Body of pancreas (tissue), 4 donors: ENCODE results near the gene RPS6KA3. TPM values are rescaled to one million over a fixed set of nuclear protein-coding genes. Genes with fewer than 3 reads are reported as not detected.

Source experiments
- ATAC-seq: fragments of 150-250 bp; one replicate; pipeline ENCODE4 v1.9.1; 2016
- DNase-seq, 4 donors: peaks; one replicate each; pipeline ENCODE4 v3.0.0-alpha.2; 2019
- H3K27ac ChIP-seq, 4 donors: fragments of 200-600 bp; sonication (generic); 1 replicate in 3 of 4; 2 replicates in 1 of 4; pipeline versions ENCODE4 v1.5.1 to v1.6.1; 2016 to 2019; ENCODE audit warnings: mild to moderate bottlenecking in 1 of 4, mixed read lengths in 1 of 4, moderate library complexity in 1 of 4
- H3K27me3 ChIP-seq, 2 donors: fragments of 200-600 bp; sonication (generic); one replicate each; pipeline ENCODE4 v1.6.0; 2016; ENCODE audit warnings: mild to moderate bottlenecking in 1 of 2
- H3K36me3 ChIP-seq, 2 donors: fragments of 200-600 bp; sonication (generic); replicated peaks in 1 of 2; 2 replicates each; pipeline ENCODE4 v1.5.1; 2016; ENCODE audit warnings: low read depth in 2 of 2; ENCODE audit not compliant: insufficient read depth in 1 of 2
- H3K4me1 ChIP-seq: fragments of 200-600 bp; sonication (generic); one replicate; pipeline ENCODE4 v1.6.0; 2016
- H3K4me3 ChIP-seq, 2 donors: fragments of 200-600 bp; sonication (generic); 1 replicate in 1 of 2; 2 replicates in 1 of 2; pipeline ENCODE4 v1.5.1; 2016 to 2019
- H3K9me3 ChIP-seq, 3 donors: fragments of 200-600 bp; sonication (generic); 1 replicate in 2 of 3; 2 replicates in 1 of 3; pipeline ENCODE4 v1.5.1; 2016
- POLR2A ChIP-seq, 3 donors: fragments of 450-650 bp; IDR thresholded peaks; one replicate each; pipeline ENCODE4 v1.6.1; 2016; ENCODE audit warnings: antibody characterized with exemption in 3 of 3, mild to moderate bottlenecking in 2 of 3
- WGBS, 2 donors: methylation state at CpG; one replicate each; pipeline ENCODE4 v1.1.5; 2017; 5-methylcytosine and 5-hydroxymethylcytosine counted together
- intact Hi-C: fragments of 100-400 bp; cut with DNase I; formaldehyde crosslinking; loops from one replicate; pipeline ENCODE4 v1.15.1; 2023
- total RNA-seq, 2 donors: library from RNA; depleted of rRNA; stranded (reverse); fragments of >200 nt; gene quantifications; one replicate each; pipeline ENCODE4 v1.1.0, GENCODE V29; 2016
- TF ChIP-seq, protein P1 (sequence below), 7 experiments: fragments of 450-650 bp in 4 of 7; fragments of 200-600 bp in 3 of 7; sonication (generic) in 3 of 7; IDR thresholded peaks; one replicate each; pipeline ENCODE4 v1.5.1; 2016 to 2019; ENCODE audit warnings: antibody characterized with exemption in 7 of 7

RPS6KA3 gene
- total RNA-seq, 2 donors from 2014 or later: 16.2 to 27.5 TPM

DNA sequence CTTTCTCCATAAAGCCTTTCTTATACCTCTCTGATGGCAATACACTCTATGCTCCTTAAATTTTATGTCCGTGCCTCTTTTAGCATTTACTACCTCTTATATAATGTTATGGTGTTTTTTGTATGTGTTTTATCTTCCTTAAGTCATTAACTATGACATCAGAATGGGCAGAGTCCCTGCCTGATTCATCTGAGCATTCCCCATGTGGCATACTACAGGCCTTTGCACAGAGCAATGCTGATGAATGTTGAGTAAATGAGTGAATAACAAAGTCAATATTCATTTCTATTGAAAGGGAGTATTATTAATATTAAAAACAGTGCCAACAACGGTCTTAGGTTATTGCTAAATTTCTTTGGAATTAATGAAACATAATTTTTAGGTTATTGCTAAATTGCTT lies 18.8 kb upstream of the RPS6KA3 start:
- Histone ChIP-seq H3K9me3 (no peaks in the 10 kb centered on the region), H3K36me3 (no peaks in the 10 kb centered on the region), H3K4me3 (no peak overlapping the region), H3K27me3 (no peaks in the 10 kb centered on the region), H3K4me1 (no peaks in the 10 kb centered on the region), H3K27ac (no peak overlapping the region)
- no peak for DNase-seq
- 42 to 65% methylated on average over 2 of the region's 2 CpGs for WGBS, 2 donors
- no peak for ATAC-seq
- intact Hi-C loops: no loop called here
- no peak for TF ChIP-seq POLR2A (IDR thresholded peaks at IDR 0.05)
- TF ChIP-seq, protein P1, sequence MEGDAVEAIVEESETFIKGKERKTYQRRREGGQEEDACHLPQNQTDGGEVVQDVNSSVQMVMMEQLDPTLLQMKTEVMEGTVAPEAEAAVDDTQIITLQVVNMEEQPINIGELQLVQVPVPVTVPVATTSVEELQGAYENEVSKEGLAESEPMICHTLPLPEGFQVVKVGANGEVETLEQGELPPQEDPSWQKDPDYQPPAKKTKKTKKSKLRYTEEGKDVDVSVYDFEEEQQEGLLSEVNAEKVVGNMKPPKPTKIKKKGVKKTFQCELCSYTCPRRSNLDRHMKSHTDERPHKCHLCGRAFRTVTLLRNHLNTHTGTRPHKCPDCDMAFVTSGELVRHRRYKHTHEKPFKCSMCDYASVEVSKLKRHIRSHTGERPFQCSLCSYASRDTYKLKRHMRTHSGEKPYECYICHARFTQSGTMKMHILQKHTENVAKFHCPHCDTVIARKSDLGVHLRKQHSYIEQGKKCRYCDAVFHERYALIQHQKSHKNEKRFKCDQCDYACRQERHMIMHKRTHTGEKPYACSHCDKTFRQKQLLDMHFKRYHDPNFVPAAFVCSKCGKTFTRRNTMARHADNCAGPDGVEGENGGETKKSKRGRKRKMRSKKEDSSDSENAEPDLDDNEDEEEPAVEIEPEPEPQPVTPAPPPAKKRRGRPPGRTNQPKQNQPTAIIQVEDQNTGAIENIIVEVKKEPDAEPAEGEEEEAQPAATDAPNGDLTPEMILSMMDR (IDR thresholded peaks at IDR 0.05): no peak

DNA sequence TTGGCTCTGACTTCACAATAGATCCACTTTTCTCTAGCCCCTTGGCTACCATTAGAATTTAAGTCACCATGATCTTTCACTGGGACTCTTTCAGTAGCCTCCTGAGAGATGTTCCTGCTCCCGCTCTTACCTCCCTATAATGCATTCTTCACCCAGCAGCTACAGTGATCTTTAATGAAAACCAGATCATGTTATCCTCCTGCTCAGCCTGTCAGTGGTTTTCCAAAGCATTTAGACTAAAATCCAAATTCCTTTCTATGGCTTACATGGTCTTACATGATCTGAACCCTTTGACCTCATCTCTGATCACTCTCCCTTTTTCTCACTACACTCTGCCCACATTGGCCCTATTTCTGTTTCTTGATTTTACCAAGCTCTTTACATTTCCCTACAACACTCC lies 18.3 kb upstream of the RPS6KA3 start:
- no peak overlapping the region for H3K4me3 ChIP-seq
- H3K27ac ChIP-seq: no peak overlapping the region
- TF ChIP-seq POLR2A (IDR thresholded peaks at IDR 0.05): no peak
- TF ChIP-seq, protein P1 (IDR thresholded peaks at IDR 0.05): no peak
- H3K4me1 ChIP-seq: no peaks in the 10 kb centered on the region
- intact Hi-C loops: no loop called here
- no peaks in the 10 kb centered on the region for H3K36me3 ChIP-seq
- H3K9me3 ChIP-seq: no peaks in the 10 kb centered on the region
- 100% methylated on average over 1 of the region's 1 CpG; no CpG with 5 or more reads in 1 of the 2 donors for WGBS, 2 donors
- ATAC-seq: no peak
- H3K27me3 ChIP-seq: no peaks in the 10 kb centered on the region
- no peak for DNase-seq

GRCh38 chrX:20284444-20284843 lies 17.7 kb upstream of the RPS6KA3 start:
- intact Hi-C loops: no loop called here
- Histone ChIP-seq H3K9me3 (no peaks in the 10 kb centered on the region), H3K27me3 (no peaks in the 10 kb centered on the region), H3K4me1 (no peaks in the 10 kb centered on the region), H3K27ac (no peak overlapping the region), H3K4me3 (no peak overlapping the region), H3K36me3 (no peaks in the 10 kb centered on the region)
- WGBS, 2 donors: 78 to 87% methylated on average over 1 of the region's 1 CpG
- no peak for ATAC-seq
- no peak for DNase-seq
- TF ChIP-seq, protein P1 (IDR thresholded peaks at IDR 0.05): no peak
- TF ChIP-seq POLR2A (IDR thresholded peaks at IDR 0.05): no peak

- no peak overlapping the region for H3K27ac ChIP-seq
- no peaks in the 10 kb centered on the region for H3K27me3 ChIP-seq
- H3K9me3 ChIP-seq: no peaks in the 10 kb centered on the region
- DNase-seq: no peak
- TF ChIP-seq, protein P1 (IDR thresholded peaks at IDR 0.05): no peak
- no peak for TF ChIP-seq POLR2A (IDR thresholded peaks at IDR 0.05)
- no peak overlapping the region for H3K4me3 ChIP-seq
- WGBS, 2 donors: 84 to 92% methylated on average over 4 of the region's 4 CpGs
- no peaks in the 10 kb centered on the region for H3K36me3 ChIP-seq
- H3K4me1 ChIP-seq: no peaks in the 10 kb centered on the region
- ATAC-seq: no peak
- intact Hi-C loops: no loop called here
Observed at GRCh38 chrX:20280938-20281337, 14.2 kb upstream of the RPS6KA3 start.

DNA sequence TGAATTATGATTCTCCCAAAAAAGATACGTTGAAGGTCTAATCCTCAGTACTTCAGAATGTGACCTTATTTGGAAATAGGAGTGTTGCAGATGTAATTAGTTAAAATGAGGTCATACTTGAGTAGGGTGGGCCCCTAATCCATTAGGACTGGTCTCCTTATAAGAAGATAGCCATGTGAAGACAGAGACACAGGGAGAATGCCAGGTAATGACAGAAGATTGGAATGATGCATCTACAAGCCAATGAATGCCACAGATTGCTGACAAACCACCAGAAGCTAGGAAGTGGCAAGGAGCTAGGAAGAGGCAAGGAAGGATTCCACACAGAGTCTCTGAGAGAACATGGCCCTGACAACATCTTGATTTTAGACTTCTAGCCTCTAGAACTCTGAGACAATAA lies 7.4 kb upstream of the RPS6KA3 start:
- intact Hi-C loops: no loop called here
- no peak for ATAC-seq
- Histone ChIP-seq H3K27ac (no peak overlapping the region), H3K9me3 (no peaks in the 10 kb centered on the region), H3K4me1 (no peaks in the 10 kb centered on the region), H3K4me3 (no peak overlapping the region), H3K36me3 (no peaks in the 10 kb centered on the region), H3K27me3 (no peaks in the 10 kb centered on the region)
- WGBS, 2 donors: 86 to 93% methylated on average over 1 of the region's 1 CpG
- no peak for DNase-seq
- no peak for TF ChIP-seq POLR2A (IDR thresholded peaks at IDR 0.05)
- TF ChIP-seq, protein P1 (IDR thresholded peaks at IDR 0.05): no peak
